CD4-positive, alpha-beta T cell treated with Interleukin-21 for 1 hour (primary cell): Measurements from ENCODE around the gene BOC.

ENCODE experiments used
- DNase-seq: peaks from one replicate; pipeline ENCODE4 v3.0.0-alpha.2; 2020

BOC gene

GRCh38 chr3:113186566-113186965, 24.8 kb upstream of the BOC start:
- DNase-seq = no peak

- no peak for DNase-seq
These were observed 18.1 kb upstream of the BOC start for GRCh38 chr3:113193288-113193687.

DNA sequence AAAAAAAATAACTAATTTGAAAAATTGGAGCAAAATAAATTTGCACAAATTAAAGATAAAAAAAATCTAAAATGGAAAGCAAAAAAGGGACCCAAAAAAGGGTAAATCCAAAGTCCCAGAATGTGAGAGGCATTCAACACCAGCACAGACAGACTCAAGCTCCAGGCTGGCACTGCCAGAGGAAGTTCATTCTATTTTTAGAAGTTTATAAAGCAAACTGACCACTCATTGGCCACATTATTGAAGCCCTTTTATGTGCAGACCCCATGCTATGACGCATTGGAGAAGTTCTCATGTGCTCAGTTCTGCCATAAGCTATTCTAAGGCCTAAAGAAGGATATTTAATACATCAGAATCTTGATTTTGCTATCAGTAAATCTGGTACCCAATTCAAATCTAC, 17.6 kb upstream of the BOC start:
- no peak for DNase-seq

GRCh38 chr3:113194823-113195401, 16.4 kb upstream of the BOC start:
- no peak for DNase-seq

DNA sequence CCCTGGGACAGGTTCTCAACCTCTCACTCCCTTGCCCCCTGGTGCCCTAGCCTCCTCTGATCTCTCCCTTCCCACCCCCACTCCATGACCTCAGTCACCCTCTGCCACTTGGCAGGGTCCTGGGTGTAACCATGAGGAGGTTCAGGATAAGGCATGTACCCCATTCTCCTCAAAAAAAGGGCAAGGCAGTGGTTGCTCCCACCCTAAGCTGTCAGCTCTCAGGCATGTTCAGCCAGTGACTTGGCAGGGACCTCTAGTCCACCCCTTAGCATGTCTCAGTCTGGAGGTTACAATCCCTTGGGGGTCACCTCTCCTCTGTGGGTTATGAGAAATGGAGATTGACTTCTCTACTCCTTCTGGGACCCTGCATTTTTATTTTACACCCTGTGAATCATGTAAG, 11.0 kb upstream of the BOC start:
- no peak for DNase-seq

DNA sequence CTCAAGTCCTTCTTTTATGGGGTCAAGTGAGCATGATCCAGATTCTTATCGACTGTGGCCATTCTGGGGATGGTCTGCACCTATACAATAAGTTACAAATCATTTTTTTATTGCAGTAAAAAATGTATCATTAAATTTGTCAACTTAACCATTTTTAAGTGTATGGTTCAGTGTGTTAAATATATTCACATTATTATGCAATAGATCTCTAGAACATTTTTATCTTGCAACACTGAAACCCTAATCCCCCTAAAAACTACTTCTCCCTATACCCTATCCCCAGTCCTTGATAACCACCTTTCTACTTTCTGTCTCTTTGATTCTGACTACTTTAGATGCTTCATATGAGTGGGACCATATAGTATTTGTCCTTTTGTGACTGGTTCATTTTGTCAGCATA, 10.4 kb upstream of the BOC start:
- no peak for DNase-seq

GRCh38 chr3:113204371-113204770, 7.0 kb upstream of the BOC start:
- no peak for DNase-seq

DNA sequence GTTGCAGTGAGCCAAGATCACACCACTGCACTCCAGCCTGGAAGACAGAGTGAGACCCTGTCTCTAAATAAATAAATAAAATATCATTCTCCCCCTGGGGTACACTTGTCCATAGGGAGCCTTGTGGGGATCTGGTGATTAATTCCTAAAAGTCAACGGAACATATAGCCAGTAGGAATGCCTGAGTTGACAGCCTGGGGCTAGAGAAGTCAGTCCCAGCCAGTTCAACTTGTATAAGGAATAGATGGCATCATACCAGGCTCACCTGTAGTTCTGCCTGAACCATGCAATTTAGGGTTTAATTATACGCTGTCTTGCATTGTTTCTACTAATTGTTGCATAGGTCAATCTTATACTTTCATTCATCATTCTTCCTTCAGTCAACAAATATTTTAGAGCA, 5.9 kb upstream of the BOC start:
- no peak for DNase-seq

- no peak for DNase-seq
These were observed 590 bp upstream of the BOC start for GRCh38 chr3:113210604-113211329.

GRCh38 chr3:113212150-113212843, 940 bp downstream of the BOC start:
- DNase-seq = no peak

- no peak for DNase-seq
These were observed 1.6 kb downstream of the BOC start for GRCh38 chr3:113212844-113213375.

DNA sequence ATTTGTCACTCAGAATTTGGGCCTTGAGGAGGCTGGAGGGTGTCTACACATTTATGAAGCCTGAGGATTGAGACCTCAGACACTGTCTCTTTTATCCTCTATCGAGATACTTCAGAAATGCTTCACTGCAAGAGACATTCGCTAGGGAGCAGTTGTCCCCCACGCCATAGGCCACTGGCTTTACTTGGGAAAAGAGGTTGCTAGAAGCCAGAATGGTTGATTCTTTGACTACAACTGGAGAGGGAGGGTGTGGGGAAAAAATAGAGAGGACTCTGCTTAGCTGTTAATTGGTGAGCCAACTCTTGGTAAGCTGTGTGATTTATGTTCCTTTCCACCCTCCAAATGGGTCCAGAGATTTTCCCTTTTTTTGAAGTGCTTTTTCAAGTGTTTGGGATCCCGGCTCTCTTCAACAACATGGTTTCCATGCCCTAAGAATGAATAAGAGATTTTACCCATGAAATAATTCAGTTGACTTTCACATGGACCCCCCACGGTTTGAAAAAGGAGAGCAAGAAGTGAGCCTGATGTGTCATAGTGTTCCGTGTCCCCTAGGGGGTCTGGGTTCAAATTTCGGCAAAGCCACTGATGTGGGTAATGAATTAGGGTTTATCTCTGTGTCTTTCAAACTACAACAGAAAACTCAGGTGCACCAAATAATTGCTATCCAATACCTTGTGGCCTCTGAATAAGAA, 2.7 kb downstream of the BOC start:
- no peak for DNase-seq

DNA sequence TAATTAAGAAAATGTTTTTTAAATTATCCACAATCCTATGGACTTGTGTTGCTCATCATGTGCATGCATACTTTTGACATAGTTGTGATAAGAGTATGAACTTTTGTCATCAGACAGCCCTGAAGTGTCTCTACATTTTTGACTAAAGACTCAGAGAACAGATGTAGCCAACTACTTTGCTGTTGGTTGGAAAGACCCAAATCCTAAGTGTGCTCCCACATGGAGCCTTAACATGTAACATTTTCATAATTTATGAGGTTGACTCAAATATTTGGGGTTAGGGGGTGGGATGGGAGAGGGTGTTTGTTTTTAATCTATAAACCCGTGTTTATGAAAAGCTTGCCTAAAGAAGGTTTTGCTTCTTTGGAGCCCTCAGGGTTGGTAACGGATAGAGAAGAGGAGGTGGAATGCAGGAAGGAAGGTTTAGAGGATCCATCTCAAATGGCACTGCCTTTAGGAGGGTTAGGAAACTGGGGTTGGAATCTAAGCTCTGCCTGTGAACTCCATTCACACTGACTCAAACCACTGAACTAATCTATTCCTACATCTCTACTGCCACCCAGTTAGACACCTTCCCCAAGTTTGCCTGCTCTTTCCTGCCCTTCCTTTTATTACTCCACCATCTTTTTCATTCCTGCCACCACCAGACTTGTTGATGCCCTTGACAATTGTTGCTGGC, 3.7 kb downstream of the BOC start:
- no peak for DNase-seq

- DNase-seq = no peak
These were observed 5.0 kb downstream of the BOC start for GRCh38 chr3:113216393-113216792.

- DNase-seq = no peak
These were observed 6.8 kb downstream of the BOC start for GRCh38 chr3:113218011-113218680.

DNA sequence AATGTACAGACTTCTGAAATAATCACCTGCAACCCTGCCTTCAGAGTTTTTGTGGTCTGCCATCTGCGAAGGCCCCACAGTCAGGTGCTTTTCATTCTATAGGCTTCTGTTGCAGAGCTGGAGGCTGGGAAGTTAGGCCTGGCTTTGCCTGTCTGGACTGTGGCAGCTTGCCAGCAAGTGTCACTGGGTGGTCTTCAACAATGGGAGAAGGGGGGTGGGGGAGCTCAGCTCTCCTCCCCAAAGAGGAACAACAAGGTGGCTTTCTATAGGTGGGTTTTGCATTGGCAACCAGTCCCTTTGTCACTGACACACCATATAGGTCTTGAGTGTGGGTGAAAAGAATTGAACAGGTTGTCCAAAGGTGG, 7.3 kb downstream of the BOC start:
- no peak for DNase-seq

- DNase-seq = no peak
These were observed 8.4 kb downstream of the BOC start for GRCh38 chr3:113219605-113220300.

DNA sequence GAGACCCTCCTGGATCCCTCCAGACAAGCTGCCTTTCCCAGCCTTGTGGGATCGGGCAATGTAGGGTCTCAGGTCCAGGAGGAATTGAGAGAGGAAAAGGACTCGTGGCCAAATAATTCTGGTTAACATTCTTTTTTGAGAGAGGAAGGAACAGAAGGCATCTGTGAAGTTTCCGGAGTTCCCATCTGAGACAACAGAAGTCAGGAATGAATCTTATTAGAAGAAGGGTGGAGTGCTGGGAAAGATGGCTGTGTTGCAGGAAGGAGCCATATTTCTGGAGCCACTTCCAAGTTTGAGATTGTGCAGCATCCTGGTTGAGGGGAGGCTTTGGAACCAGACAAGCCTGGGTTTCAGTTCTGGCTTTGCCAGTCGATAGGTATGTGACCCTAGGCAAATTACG, 9.4 kb downstream of the BOC start:
- no peak for DNase-seq

- DNase-seq = no peak
These were observed 10.4 kb downstream of the BOC start for GRCh38 chr3:113221721-113222257.

DNA sequence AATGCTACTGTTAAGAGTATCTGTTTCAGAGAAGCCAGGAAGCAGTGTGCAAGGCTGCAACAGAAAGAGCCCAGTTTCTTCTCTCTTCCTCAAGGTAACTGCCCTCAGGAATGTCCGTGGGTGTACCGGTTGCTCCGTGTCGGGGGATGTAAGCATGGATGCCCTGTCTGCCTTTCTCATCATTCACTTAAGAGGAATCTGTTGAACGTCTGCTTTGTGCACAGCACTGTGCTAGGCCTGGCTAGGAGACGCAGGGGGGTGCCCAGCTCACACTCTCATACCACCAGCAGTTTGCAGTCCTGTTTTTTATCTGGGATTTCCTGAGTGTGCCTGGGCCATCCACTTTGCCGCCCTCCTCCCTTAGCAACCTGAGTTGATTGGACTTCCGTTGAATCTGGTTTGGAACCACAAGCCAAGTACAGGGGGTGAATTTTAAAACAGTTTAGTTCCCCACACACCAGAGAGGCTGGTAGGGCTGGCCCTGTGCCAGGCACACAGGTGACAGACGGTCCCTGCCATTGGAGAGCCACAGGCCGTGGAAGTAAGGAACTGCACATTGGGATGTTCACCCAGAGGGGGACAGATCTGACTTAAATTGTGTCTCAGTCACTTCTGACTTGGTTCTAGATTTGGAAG, 11.2 kb downstream of the BOC start:
- no peak for DNase-seq
